NCI-H187 treated with DMSO at 0.1 percent for 48 hours (cell line): ENCODE data around the gene CD101.
"Not testable (repeated sequence)": the region's sequence is repeated elsewhere in the genome, so short reads cannot be mapped to it uniquely, and the experiment has no call there.

ENCODE experiments used
- DNase-seq: peaks from one replicate; lab custom pipeline; 2025; lab: John Stamatoyannopoulos, UW

The CD101 gene

GRCh38 chr1:117001254-117001927 lies at the start of gene CD101:
CD101 (plus strand) TSS chr1:117001760; CDS start chr1:117001818, 58 bp downstream.
- DNase-seq = no peak

- no peak for DNase-seq
Measured at GRCh38 chr1:116952738-116953275, 48.8 kb upstream of the CD101 start.

- no peak for DNase-seq
Measured at GRCh38 chr1:116954440-116954839, 47.1 kb upstream of the CD101 start.

GRCh38 chr1:116956378-116956777 lies 45.2 kb upstream of the CD101 start:
- DNase-seq = peak; percentile 91

GRCh38 chr1:116957646-116958045 lies 43.9 kb upstream of the CD101 start:
- DNase-seq = no peak

- DNase-seq = no peak
Measured at GRCh38 chr1:116958110-116958509, 43.5 kb upstream of the CD101 start.

GRCh38 chr1:116958977-116959376 lies 42.6 kb upstream of the CD101 start:
- DNase-seq = no peak

GRCh38 chr1:116961606-116962005 lies 40.0 kb upstream of the CD101 start:
- DNase-seq = no peak

- no peak for DNase-seq
Measured at GRCh38 chr1:116962987-116963639, 38.4 kb upstream of the CD101 start.

GRCh38 chr1:116966791-116967190 lies 34.8 kb upstream of the CD101 start:
- DNase-seq = no peak

GRCh38 chr1:116968724-116969123 lies 32.8 kb upstream of the CD101 start:
- DNase-seq = no peak

GRCh38 chr1:116971258-116971860 lies 30.2 kb upstream of the CD101 start:
- DNase-seq = no peak

- no peak for DNase-seq
Measured at GRCh38 chr1:116971965-116972673, 29.4 kb upstream of the CD101 start.

- DNase-seq = no peak
Measured at GRCh38 chr1:116972674-116973030, 28.9 kb upstream of the CD101 start.

- DNase-seq = not testable (repeated sequence)
Measured at GRCh38 chr1:116980309-116980708, 21.3 kb upstream of the CD101 start.

GRCh38 chr1:116981521-116982037 lies 20.0 kb upstream of the CD101 start:
- DNase-seq = no peak

GRCh38 chr1:116982319-116983004 lies 19.1 kb upstream of the CD101 start:
- no peak for DNase-seq

- DNase-seq = no peak
Measured at GRCh38 chr1:116983112-116983511, 18.4 kb upstream of the CD101 start.

- no peak for DNase-seq
Measured at GRCh38 chr1:116983678-116984077, 17.9 kb upstream of the CD101 start.

GRCh38 chr1:116984406-116985160 lies 17.0 kb upstream of the CD101 start:
- no peak for DNase-seq
